Keratinocyte (primary cell): Measurements from ENCODE around the gene SYNJ2.

Experiments
- CTCF ChIP-seq, 3 experiments: IDR thresholded peaks in 1 of 3; conservative IDR thresholded peaks in 1 of 3; optimal IDR thresholded peaks in 1 of 3; 2 replicates in 2 of 3; 3 replicates in 1 of 3; pipeline versions ENCODE3 to v1.5.1; 2011; ENCODE audit warnings: low read length in 3 of 3, mild to moderate bottlenecking in 3 of 3, moderate library complexity in 2 of 3, control low read depth in 1 of 3, inconsistent platforms in 1 of 3; ENCODE audit not compliant: insufficient read depth in 2 of 3; ENCODE audit errors: extremely low read depth in 1 of 3
- EZH2 ChIP-seq: IDR thresholded peaks from one replicate; pipeline ENCODE4 v1.6.1; 2012; ENCODE audit warnings: inconsistent platforms, mild to moderate bottlenecking, low read length, moderate library complexity

GRCh38 chr6:157964100-157964499, 17.6 kb upstream of the SYNJ2 start:
- TF ChIP-seq CTCF (optimal IDR thresholded peaks at IDR 0.05 in 1 of 3, IDR thresholded peaks at IDR 0.05 in 1 of 3, conservative IDR thresholded peaks at IDR 0.05 in 1 of 3; ENCODE audit: extremely low read depth in 1 of 3, insufficient read depth in 2 of 3, low read length in 3 of 3) (no peak), EZH2 (no peak)
